IMR-90 (cell line): ENCODE measurements around the gene PSMG1. TPM values are rescaled to one million over a fixed set of nuclear protein-coding genes. Genes with fewer than 3 reads are reported as not detected.

Experiments used
- ATAC-seq: fragments of 200-7000 bp; cut with Tn5 transposase; 2 replicates; pipeline ENCODE4 v1.9.1; 2020; ENCODE audit warnings: low read depth, mild to moderate bottlenecking, moderate library complexity
- BruUV-seq: library from RNA; stranded (reverse); fragments of 400-500 nt; replicated peaks from 2 replicates; lab custom pipeline; 2021; lab: Mats Ljungman, UMichigan
- CTCF ChIA-PET: fragments of 300-600 bp; formaldehyde crosslinking; extraction: SDS; loops from one replicate; lab custom pipeline; 2021; ENCODE audit warnings: antibody characterized with exemption; lab: Yijun Ruan, JAX
- POLR2A ChIA-PET: fragments of 300-600 bp; sonication (Branson Sonifier 250); formaldehyde crosslinking; loops from one replicate; lab custom pipeline; 2022; ENCODE audit warnings: antibody characterized with exemption; ENCODE audit not compliant: unreplicated experiment; lab: Charles Lee
- DNase-seq: peaks from one replicate; pipeline ENCODE4 v3.0.0; 2013
- H2AFZ ChIP-seq: replicated peaks from 2 replicates; pipeline ENCODE3; 2013; ENCODE audit warnings: low read length, mild to moderate bottlenecking; ENCODE audit not compliant: poor library complexity
- H2AK5ac ChIP-seq: 2 replicates; pipeline ENCODE4 v1.6.1; 2013; ENCODE audit warnings: low read depth, low read length, inconsistent platforms
- H2AK9ac ChIP-seq: replicated peaks from 2 replicates; pipeline ENCODE3; 2013; ENCODE audit warnings: mild to moderate bottlenecking, low read depth, low read length, moderate library complexity; ENCODE audit not compliant: poor library complexity
- H2BK120ac ChIP-seq: 2 replicates; pipeline ENCODE4 v1.6.1; 2013; ENCODE audit warnings: low read depth, low read length, inconsistent platforms
- H2BK15ac ChIP-seq: 3 replicates; pipeline ENCODE4 v1.6.1; 2013; ENCODE audit warnings: low read depth, low read length, inconsistent platforms
- H2BK20ac ChIP-seq: 2 replicates; pipeline ENCODE4 v1.6.1; 2013; ENCODE audit warnings: low read depth, mild to moderate bottlenecking, inconsistent platforms, low read length, moderate library complexity
- H2BK5ac ChIP-seq: 2 replicates; pipeline ENCODE4 v1.6.1; 2013; ENCODE audit warnings: mild to moderate bottlenecking, low read depth, low read length, inconsistent platforms; ENCODE audit not compliant: poor library complexity, severe bottlenecking
- H3K14ac ChIP-seq: replicated peaks from 2 replicates; pipeline ENCODE4 v1.6.1; 2013; ENCODE audit warnings: low read depth, low read length, inconsistent platforms
- H3K18ac ChIP-seq: 2 replicates; pipeline ENCODE4 v1.6.1; 2013; ENCODE audit warnings: low read depth, low read length, control low read depth
- H3K23ac ChIP-seq: 2 replicates; pipeline ENCODE4 v1.6.1; 2013; ENCODE audit warnings: low read depth, low read length, inconsistent platforms
- H3K27ac ChIP-seq: 2 replicates; pipeline ENCODE4 v1.5.1; 2013; ENCODE audit warnings: mild to moderate bottlenecking, control low read depth, low read length; ENCODE audit not compliant: insufficient read depth
- H3K27me3 ChIP-seq: 2 replicates; pipeline ENCODE4 v1.6.1; 2013; ENCODE audit warnings: low read length; ENCODE audit not compliant: control insufficient read depth, insufficient read depth
- H3K36me3 ChIP-seq: 2 replicates; pipeline ENCODE4 v1.6.1; 2013; ENCODE audit warnings: low read length, mixed read lengths; ENCODE audit not compliant: control insufficient read depth, insufficient read depth
- H3K4ac ChIP-seq: 2 replicates; pipeline ENCODE4 v1.6.1; 2013; ENCODE audit warnings: low read depth, low read length, inconsistent platforms
- H3K4me1 ChIP-seq: 2 replicates; pipeline ENCODE4 v1.6.1; 2013; ENCODE audit warnings: low read length, mixed read lengths; ENCODE audit not compliant: control insufficient read depth, insufficient read depth
- H3K4me2 ChIP-seq: 2 replicates; pipeline ENCODE4 v1.6.1; 2013; ENCODE audit warnings: low read depth, mild to moderate bottlenecking, control low read depth, low read length, moderate library complexity
- H3K4me3 ChIP-seq: 2 replicates; pipeline ENCODE4 v1.5.1; 2013; ENCODE audit warnings: low read depth, mild to moderate bottlenecking, control low read depth, low read length, moderate library complexity; ENCODE audit not compliant: insufficient read depth
- H3K56ac ChIP-seq: 2 replicates; pipeline ENCODE4 v1.6.1; 2013; ENCODE audit warnings: low read length, inconsistent platforms; ENCODE audit not compliant: insufficient read depth; ENCODE audit errors: extremely low read depth
- H3K79me1 ChIP-seq, 2 experiments: 2 replicates each; pipeline ENCODE4 v1.6.1; 2013; ENCODE audit warnings: low read length in 2 of 2, inconsistent platforms in 1 of 2, low read depth in 1 of 2
- H3K9ac ChIP-seq: 2 replicates; pipeline ENCODE4 v1.6.1; 2013; ENCODE audit warnings: low read depth, low read length, control low read depth
- H3K9me1 ChIP-seq: 2 replicates; pipeline ENCODE4 v1.6.1; 2013; ENCODE audit warnings: low read length, inconsistent platforms; ENCODE audit not compliant: insufficient read depth
- H3K9me3 ChIP-seq: 2 replicates; pipeline ENCODE4 v1.6.1; 2013; ENCODE audit warnings: low read length; ENCODE audit not compliant: control insufficient read depth, insufficient read depth
- H4K20me1 ChIP-seq: 2 replicates; pipeline ENCODE4 v1.6.1; 2013; ENCODE audit warnings: low read length, inconsistent platforms; ENCODE audit not compliant: insufficient read depth
- H4K5ac ChIP-seq: 2 replicates; pipeline ENCODE4 v1.6.1; 2013; ENCODE audit warnings: mild to moderate bottlenecking, low read depth, low read length, control low read depth
- H4K8ac ChIP-seq, 2 experiments: 2 replicates each; pipeline ENCODE4 v1.6.1; 2013; ENCODE audit warnings: low read depth in 2 of 2, low read length in 2 of 2, control low read depth in 1 of 2, inconsistent platforms in 1 of 2
- H4K91ac ChIP-seq: 2 replicates; pipeline ENCODE4 v1.6.1; 2013; ENCODE audit warnings: low read depth, low read length, inconsistent platforms; ENCODE audit not compliant: insufficient read depth
- CTCF ChIP-seq: conservative IDR thresholded peaks from 2 replicates; pipeline ENCODE4 v1.5.1; 2012; ENCODE audit warnings: mild to moderate bottlenecking, low read depth, low read length, improper control_type of control experiment
- MAFK ChIP-seq: IDR thresholded peaks from 2 replicates; pipeline ENCODE4 v1.6.1; 2012; ENCODE audit warnings: low read depth, low read length, improper control_type of control experiment
- WGBS, 2 experiments: methylation state at CpG; one replicate each; pipeline versions ENCODE4 v1.1.5 to v1.1.7; 2013; ENCODE audit warnings: missing lambda C conversion rate in 2 of 2; ENCODE audit not compliant: insufficient read length in 1 of 2; ENCODE audit errors: extremely low coverage in 2 of 2; 5-methylcytosine and 5-hydroxymethylcytosine counted together
- dilution Hi-C: fragments of 300-500 bp; cut with HindIII; formaldehyde crosslinking; loops from one replicate; pipeline ENCODE4 v1.14.3; 2018; ENCODE audit warnings: low sequenced_read_pairs; ENCODE audit not compliant: unreplicated experiment
- in situ Hi-C: fragments of 300-500 bp; cut with MboI; formaldehyde crosslinking; loops from 3 replicates; pipeline ENCODE4 v1.14.3; 2019; ENCODE audit warnings: low sequenced_read_pairs, inconsistent platforms, mixed read lengths
- intact Hi-C: fragments of 100-400 bp; cut with micrococcal nuclease; formaldehyde crosslinking; loops from 2 replicates; pipeline ENCODE4 v1.10.0; 2022
- polyA plus RNA-seq, 3 experiments: library from polyadenylated mRNA; depleted of rRNA; stranded (reverse); fragments of >200 nt; gene quantifications; 2 replicates each; pipeline ENCODE4 v1.2.3, GENCODE V29; 2012; ENCODE audit warnings: low replicate concordance in 1 of 3
- total RNA-seq: library from RNA; depleted of rRNA; stranded (reverse); fragments of >200 nt; gene quantifications from 2 replicates; pipeline ENCODE4 v1.2.3, GENCODE V29; 2012

The PSMG1 gene
- total and polyA plus RNA-seq, 2 of the 4 experiments (the other 2 are of a cell fraction): 37.8 to 45.4 TPM

- Histone ChIP-seq H3K23ac (no peak overlapping the region), H3K27ac (no peak overlapping the region), H3K79me1 (no peaks in the 10 kb centered on the region), H2BK15ac (no peak overlapping the region), H3K9me3 (peaks cover 7% of the 10 kb centered on the region), H3K36me3 (no peaks in the 10 kb centered on the region), H3K18ac (no peak overlapping the region), H2BK120ac (no peak overlapping the region), H3K9ac (no peak overlapping the region), H4K20me1 (no peaks in the 10 kb centered on the region), H3K27me3 (no peaks in the 10 kb centered on the region; the same call in 1 of the 2 replicates), H2BK20ac (no peak overlapping the region), H2AFZ (no peak overlapping the region), H3K9me1 (no peaks in the 10 kb centered on the region; the same call in 1 of the 2 replicates), H3K4me3 (no peak overlapping the region), H3K4ac (no peak overlapping the region), H2BK5ac (no peak overlapping the region), H4K91ac (no peak overlapping the region), H3K4me1 (peaks cover 4% of the 10 kb centered on the region; the same call in 1 of the 2 replicates), H4K8ac (no peak overlapping the region), H2AK5ac (no peak overlapping the region), H4K5ac (no peak overlapping the region), H3K56ac (no peak overlapping the region), H3K4me2 (no peak overlapping the region), H3K14ac (no peak overlapping the region), H2AK9ac (no peak overlapping the region)
- ATAC-seq: peak; percentile 35
- intact Hi-C loops: no loop called here
- ChIA-PET POLR2A (no interaction called here), CTCF (no interaction called here)
- TF ChIP-seq CTCF: no peak
- peak; percentile 89 for TF ChIP-seq MAFK
- no TSS peak for BruUV-seq
- DNase-seq: peak; percentile 45
- in situ Hi-C loops: no loop called here
- WGBS, 2 experiments: 42% methylated on average over 3 of the region's 3 CpGs; no CpG with 5 or more reads in 1 of the 2 experiments
- dilution Hi-C loops: no loop called here
Observed at GRCh38 chr21:39132248-39132647, 51.0 kb downstream of the PSMG1 start.
